Fibroblast of lung (primary cell): ENCODE results near the gene PFAS. TPM values are rescaled to one million over a fixed set of nuclear protein-coding genes. Genes with fewer than 3 reads are reported as not detected.

Experiments used
- DNase-seq, 2 donors: peaks; one replicate each; pipeline versions ENCODE4 v3.0.0 to v3.0.0-alpha.2; 2010; ENCODE audit warnings: low read depth in 2 of 2
- H2AFZ ChIP-seq: 2 replicates; pipeline ENCODE4 v1.5.1; 2012; ENCODE audit warnings: low read length, control low read depth, inconsistent platforms
- H3K27ac ChIP-seq: 2 replicates; pipeline ENCODE4 v1.5.1; 2011; ENCODE audit warnings: low read length, control low read depth; ENCODE audit not compliant: insufficient read depth
- H3K27me3 ChIP-seq: 2 replicates; pipeline ENCODE4 v1.5.1; 2011; ENCODE audit warnings: mild to moderate bottlenecking, low read length; ENCODE audit not compliant: control insufficient read depth, insufficient read depth
- H3K36me3 ChIP-seq: 2 replicates; pipeline ENCODE4 v1.5.1; 2011; ENCODE audit warnings: low read length; ENCODE audit not compliant: control insufficient read depth, insufficient read depth
- H3K4me1 ChIP-seq: 2 replicates; pipeline ENCODE4 v1.5.1; 2011; ENCODE audit warnings: low read length; ENCODE audit not compliant: control insufficient read depth, insufficient read depth; ENCODE audit errors: extremely low read depth
- H3K4me2 ChIP-seq: 2 replicates; pipeline ENCODE4 v1.5.1; 2011; ENCODE audit warnings: low read length, control low read depth; ENCODE audit not compliant: insufficient read depth; ENCODE audit errors: extremely low read depth
- H3K4me3 ChIP-seq, 4 experiments: fragments of 200-600 bp in 1 of 4; sonication (generic) in 1 of 4; replicated peaks in 1 of 4; 2 replicates each; pipeline ENCODE4 v1.5.1; 2011 to 2016; ENCODE audit warnings: low read length in 4 of 4, low read depth in 3 of 4, mild to moderate bottlenecking in 3 of 4, control low read depth in 2 of 4, inconsistent platforms in 1 of 4, mixed read lengths in 1 of 4; ENCODE audit not compliant: insufficient read depth in 1 of 4; ENCODE audit errors: control extremely low read depth in 1 of 4
- H3K79me2 ChIP-seq: 2 replicates; pipeline ENCODE4 v1.5.1; 2012; ENCODE audit warnings: mild to moderate bottlenecking, low read length, inconsistent platforms; ENCODE audit not compliant: control insufficient read depth, insufficient read depth
- H3K9ac ChIP-seq: 2 replicates; pipeline ENCODE4 v1.5.1; 2011; ENCODE audit warnings: mild to moderate bottlenecking, low read length, control low read depth; ENCODE audit not compliant: insufficient read depth
- H3K9me3 ChIP-seq: 2 replicates; pipeline ENCODE4 v1.5.1; 2012; ENCODE audit warnings: low read depth, low read length; ENCODE audit not compliant: control insufficient read depth, insufficient read depth
- H4K20me1 ChIP-seq: 2 replicates; pipeline ENCODE4 v1.5.1; 2011; ENCODE audit warnings: low read length; ENCODE audit not compliant: control insufficient read depth, insufficient read depth; ENCODE audit errors: extremely low read depth
- EZH2 ChIP-seq: IDR thresholded peaks from 2 replicates; pipeline ENCODE4 v1.5.1; 2012; ENCODE audit warnings: low read length, control low read depth, mild to moderate bottlenecking; ENCODE audit errors: missing control alignments
- polyA plus RNA-seq, 2 donors: library from polyadenylated mRNA; depleted of rRNA in 1 of 2; stranded (reverse) in 1 of 2; unstranded in 1 of 2; fragments of >200 nt; gene quantifications; 2 replicates each; pipeline ENCODE4 v1.2.1, GENCODE V29; 2011 to 2012; ENCODE audit warnings: missing spikeins in 1 of 2
- total RNA-seq: library from RNA; depleted of rRNA; stranded (reverse); fragments of >200 nt; gene quantifications from 2 replicates; pipeline ENCODE4 v1.2.1, GENCODE V29; 2014
- TF ChIP-seq, protein P1 (sequence below), 2 donors: IDR thresholded peaks in 1 of 2; conservative IDR thresholded peaks in 1 of 2; 1 replicate in 1 of 2; 2 replicates in 1 of 2; pipeline ENCODE4 v1.5.1; 2011 to 2012; ENCODE audit warnings: low read length in 2 of 2, control low read depth in 1 of 2, inconsistent platforms in 1 of 2, low read depth in 1 of 2, mild to moderate bottlenecking in 1 of 2

The PFAS gene
- total and polyA plus RNA-seq, 2 donors (not counting 1 experiment from before 2014, with no cell fraction given), result 9.4 to 9.8 TPM

DNA sequence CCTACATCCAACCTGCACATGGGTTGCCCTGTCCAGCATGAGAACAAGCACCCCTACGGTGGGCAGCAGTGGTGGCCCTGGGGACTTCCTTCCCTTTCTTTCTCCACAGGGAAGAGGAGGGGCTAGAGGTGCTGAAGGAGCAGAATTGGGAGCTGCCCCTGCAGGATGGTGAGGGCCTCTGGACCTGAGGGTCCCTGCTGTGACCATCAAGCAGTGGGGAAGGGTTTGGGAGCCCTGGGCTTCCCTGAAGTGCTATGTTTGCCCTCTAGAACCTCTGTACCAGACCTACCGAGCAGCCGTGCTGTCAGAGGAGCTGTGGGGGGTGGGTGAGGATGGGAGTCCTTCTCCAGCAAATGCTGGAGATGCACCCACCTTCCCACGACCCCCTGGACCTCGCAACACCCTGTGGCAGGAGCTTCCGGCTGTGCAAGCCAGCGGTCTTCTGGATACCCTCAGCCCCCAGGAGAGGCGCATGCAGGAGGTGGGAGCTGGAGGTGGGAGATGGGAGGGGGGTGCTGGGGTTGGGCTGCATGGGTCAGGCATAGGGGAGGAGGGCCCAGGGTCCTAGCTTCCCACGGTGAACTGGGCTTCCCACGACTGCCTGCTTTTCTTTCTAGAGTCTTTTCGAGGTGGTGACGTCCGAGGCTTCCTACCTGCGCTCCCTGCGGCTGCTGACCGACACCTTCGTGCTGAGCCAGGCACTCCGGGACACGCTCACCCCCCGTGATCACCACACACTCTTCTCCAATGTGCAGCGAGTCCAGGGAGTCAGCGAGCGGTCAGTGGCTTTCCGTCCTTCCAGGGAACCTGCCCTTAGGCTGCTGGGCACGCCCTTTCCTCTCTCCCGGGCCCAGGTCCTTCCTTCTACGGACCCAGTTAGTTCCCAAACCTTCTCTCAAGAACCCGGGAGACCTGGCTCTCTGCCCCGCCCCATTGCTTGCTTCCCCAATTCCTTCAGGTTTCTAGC is 66.0 kb downstream of the PFAS start:
- H3K9ac ChIP-seq, result no peak overlapping the region
- H3K27ac ChIP-seq, result no peak overlapping the region
- peaks cover 49% of the 10 kb centered on the region for H3K27me3 ChIP-seq
- no peak overlapping the region for H3K4me3 ChIP-seq
- peak; percentile 79 for TF ChIP-seq EZH2
- TF ChIP-seq, protein P1, sequence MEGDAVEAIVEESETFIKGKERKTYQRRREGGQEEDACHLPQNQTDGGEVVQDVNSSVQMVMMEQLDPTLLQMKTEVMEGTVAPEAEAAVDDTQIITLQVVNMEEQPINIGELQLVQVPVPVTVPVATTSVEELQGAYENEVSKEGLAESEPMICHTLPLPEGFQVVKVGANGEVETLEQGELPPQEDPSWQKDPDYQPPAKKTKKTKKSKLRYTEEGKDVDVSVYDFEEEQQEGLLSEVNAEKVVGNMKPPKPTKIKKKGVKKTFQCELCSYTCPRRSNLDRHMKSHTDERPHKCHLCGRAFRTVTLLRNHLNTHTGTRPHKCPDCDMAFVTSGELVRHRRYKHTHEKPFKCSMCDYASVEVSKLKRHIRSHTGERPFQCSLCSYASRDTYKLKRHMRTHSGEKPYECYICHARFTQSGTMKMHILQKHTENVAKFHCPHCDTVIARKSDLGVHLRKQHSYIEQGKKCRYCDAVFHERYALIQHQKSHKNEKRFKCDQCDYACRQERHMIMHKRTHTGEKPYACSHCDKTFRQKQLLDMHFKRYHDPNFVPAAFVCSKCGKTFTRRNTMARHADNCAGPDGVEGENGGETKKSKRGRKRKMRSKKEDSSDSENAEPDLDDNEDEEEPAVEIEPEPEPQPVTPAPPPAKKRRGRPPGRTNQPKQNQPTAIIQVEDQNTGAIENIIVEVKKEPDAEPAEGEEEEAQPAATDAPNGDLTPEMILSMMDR (conservative IDR thresholded peaks at IDR 0.05 in 1 of 2, IDR thresholded peaks at IDR 0.05 in 1 of 2; ENCODE audit: low read depth in 1 of 2, low read length in 2 of 2), result no peak
- H2AFZ ChIP-seq, result no peak overlapping the region
- no peaks in the 10 kb centered on the region for H3K4me1 ChIP-seq
- H3K4me2 ChIP-seq, result no peak overlapping the region
- H4K20me1 ChIP-seq, result no peaks in the 10 kb centered on the region
- H3K36me3 ChIP-seq, result no peaks in the 10 kb centered on the region
- no peaks in the 10 kb centered on the region for H3K79me2 ChIP-seq
- DNase-seq, result no peak
- no peaks in the 10 kb centered on the region for H3K9me3 ChIP-seq

DNA sequence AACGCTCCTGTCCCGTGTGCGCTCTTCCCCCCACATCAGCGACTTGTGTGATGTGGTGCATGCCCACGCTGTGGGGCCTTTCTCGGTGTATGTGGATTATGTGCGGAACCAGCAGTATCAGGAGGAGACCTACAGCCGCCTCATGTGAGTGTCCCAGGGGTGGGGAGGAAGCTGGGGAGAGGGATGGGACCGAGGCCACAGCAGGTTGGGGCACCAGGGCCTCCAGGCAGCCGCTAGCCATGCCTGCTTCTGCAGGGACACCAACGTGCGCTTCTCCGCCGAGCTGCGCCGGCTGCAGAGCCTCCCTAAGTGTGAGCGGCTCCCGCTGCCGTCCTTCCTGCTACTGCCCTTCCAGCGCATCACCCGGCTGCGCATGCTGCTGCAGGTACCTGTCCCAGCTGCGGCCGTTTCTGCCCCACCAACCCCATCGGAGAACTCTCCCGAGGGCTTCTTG is 66.7 kb downstream of the PFAS start:
- H2AFZ ChIP-seq, result no peak overlapping the region
- no peak for DNase-seq

More for the DNA sequence above, 66.7 kb downstream of the PFAS start:
- peaks cover 43% of the 10 kb centered on the region for H3K27me3 ChIP-seq
- H3K9ac ChIP-seq, result no peak overlapping the region
- H4K20me1 ChIP-seq, result no peaks in the 10 kb centered on the region
- H3K79me2 ChIP-seq, result no peaks in the 10 kb centered on the region
- no peaks in the 10 kb centered on the region for H3K36me3 ChIP-seq
- H3K4me3 ChIP-seq, result no peak overlapping the region
- TF ChIP-seq, protein P1 (conservative IDR thresholded peaks at IDR 0.05 in 1 of 2, IDR thresholded peaks at IDR 0.05 in 1 of 2; ENCODE audit: low read depth in 1 of 2, low read length in 2 of 2), result no peak
- TF ChIP-seq EZH2, result peak; percentile 93
- no peak overlapping the region for H3K4me2 ChIP-seq
- no peaks in the 10 kb centered on the region for H3K9me3 ChIP-seq
- H3K27ac ChIP-seq, result no peak overlapping the region
- no peaks in the 10 kb centered on the region for H3K4me1 ChIP-seq
